GM18505 (cell line): Measurements from ENCODE around the gene LRRC3C.

Source experiments
- ATAC-seq: cut with Tn5 transposase; IDR thresholded peaks from one replicate; pipeline ENCODE4 v1.9.1; 2021; ENCODE audit not compliant: unreplicated experiment
- POLR2A ChIP-seq: IDR thresholded peaks from 4 replicates; pipeline ENCODE4 v1.6.1; 2011; ENCODE audit warnings: borderline replicate concordance; ENCODE audit not compliant: insufficient read depth, insufficient read length; ENCODE audit errors: extremely low read depth

Gene LRRC3C

GRCh38 chr17:39928858-39929645 lies 1.5 kb downstream of the LRRC3C start:
- no peak for TF ChIP-seq POLR2A

GRCh38 chr17:39929646-39930407 lies 2.3 kb downstream of the LRRC3C start:
- no peak for ATAC-seq
- no peak for TF ChIP-seq POLR2A

More at GRCh38 chr17:39928858-39929645, 1.5 kb downstream of the LRRC3C start:
- no peak for ATAC-seq

- ATAC-seq, result no peak
- TF ChIP-seq POLR2A, result no peak
Measured at GRCh38 chr17:39933912-39934311, 6.4 kb downstream of the LRRC3C start.

- no peak for ATAC-seq
- TF ChIP-seq POLR2A, result no peak
Measured at GRCh38 chr17:39934324-39934723, 6.8 kb downstream of the LRRC3C start.

GRCh38 chr17:39935909-39936308 lies 8.4 kb downstream of the LRRC3C start:
- no peak for ATAC-seq
- TF ChIP-seq POLR2A, result no peak

GRCh38 chr17:39937447-39937846 lies 9.9 kb downstream of the LRRC3C start:
- no peak for TF ChIP-seq POLR2A
- no peak for ATAC-seq

GRCh38 chr17:39938140-39938869 lies 10.8 kb downstream of the LRRC3C start:
- ATAC-seq, result no peak
- no peak for TF ChIP-seq POLR2A

GRCh38 chr17:39939106-39939505 lies 11.6 kb downstream of the LRRC3C start:
- no peak for ATAC-seq
- no peak for TF ChIP-seq POLR2A

- TF ChIP-seq POLR2A, result no peak
Measured at GRCh38 chr17:39939588-39940419, 12.3 kb downstream of the LRRC3C start.

GRCh38 chr17:39943702-39944392 lies 16.3 kb downstream of the LRRC3C start:
- no peak for ATAC-seq
- no peak for TF ChIP-seq POLR2A

More at GRCh38 chr17:39939588-39940419, 12.3 kb downstream of the LRRC3C start:
- no peak for ATAC-seq

GRCh38 chr17:39944393-39944711 lies 16.8 kb downstream of the LRRC3C start:
- TF ChIP-seq POLR2A, result no peak

More at GRCh38 chr17:39944393-39944711, 16.8 kb downstream of the LRRC3C start:
- ATAC-seq, result no peak
